SU-DHL-6 (cell line): ENCODE results near the gene MAPT.

Experiments
- H2AFZ ChIP-seq: fragments of 200-600 bp; sonication (generic); 2 replicates; pipeline ENCODE4 v1.6.1; 2014; ENCODE audit warnings: low read depth, mild to moderate bottlenecking, moderate library complexity, mixed read lengths, antibody characterized with exemption, low read length; ENCODE audit not compliant: severe bottlenecking
- H3F3A ChIP-seq: fragments of 200-600 bp; shearing (Covaris generic); 2 replicates; pipeline ENCODE4 v1.6.0; 2016; ENCODE audit warnings: antibody characterized with exemption, mild to moderate bottlenecking; ENCODE audit not compliant: insufficient read depth
- H3K27ac ChIP-seq: fragments of 200-600 bp; sonication (generic); 2 replicates; pipeline ENCODE4 v1.5.1; 2016; ENCODE audit warnings: low read depth, mild to moderate bottlenecking, low read length, moderate library complexity, mixed read lengths
- H3K27me3 ChIP-seq: fragments of 200-600 bp; sonication (generic), shearing (Covaris generic); 2 replicates; pipeline ENCODE4 v1.6.0; 2014; ENCODE audit warnings: mild to moderate bottlenecking, low read length
- H3K36me3 ChIP-seq: fragments of 200-600 bp; sonication (generic); 2 replicates; pipeline ENCODE4 v1.6.1; 2014; ENCODE audit warnings: mild to moderate bottlenecking, low read length, mixed read lengths
- H3K4me2 ChIP-seq: fragments of 300-600, 200-600 bp; shearing (Covaris generic), sonication (generic); 2 replicates; pipeline ENCODE4 v1.6.0; 2014; ENCODE audit warnings: low read length, low read depth, mild to moderate bottlenecking; ENCODE audit not compliant: poor library complexity, severe bottlenecking
- H3K4me3 ChIP-seq: fragments of 200-600 bp; sonication (generic); 2 replicates; pipeline ENCODE4 v1.5.1; 2014; ENCODE audit warnings: antibody characterized with exemption, low read length, mild to moderate bottlenecking, mixed read lengths; ENCODE audit not compliant: insufficient read depth, poor library complexity, severe bottlenecking
- H3K79me2 ChIP-seq: fragments of 200-600 bp; sonication (generic); 2 replicates; pipeline ENCODE4 v1.6.1; 2014; ENCODE audit warnings: mild to moderate bottlenecking, low read length, moderate library complexity; ENCODE audit not compliant: insufficient read depth
- H3K9ac ChIP-seq: fragments of 200-600 bp; sonication (generic); 2 replicates; pipeline ENCODE4 v1.7.0; 2014; ENCODE audit warnings: mild to moderate bottlenecking, low read length
- H3K9me2 ChIP-seq: fragments of 200-600 bp; sonication (generic); replicated peaks from 2 replicates; pipeline ENCODE4 v1.6.1; 2014; ENCODE audit warnings: low read length; ENCODE audit not compliant: insufficient read depth
- H3K9me3 ChIP-seq: fragments of 200-600 bp; sonication (generic); 2 replicates; pipeline ENCODE4 v1.6.1; 2014; ENCODE audit warnings: low read length, mixed read lengths; ENCODE audit not compliant: insufficient read depth
- H4K20me1 ChIP-seq: fragments of 200-600 bp; sonication (generic); 2 replicates; pipeline ENCODE4 v1.6.1; 2014; ENCODE audit warnings: low read depth, mild to moderate bottlenecking, antibody characterized with exemption, low read length, moderate library complexity, mixed read lengths
- CTCF ChIP-seq: fragments of 200-600 bp; sonication (generic); IDR thresholded peaks from one replicate; pipeline ENCODE4 v1.5.1; 2017; ENCODE audit warnings: antibody characterized with exemption, mild to moderate bottlenecking, low read length, moderate library complexity; ENCODE audit not compliant: insufficient read depth, poor library complexity, severe bottlenecking
- EZH2phosphoT487 ChIP-seq: fragments of 200-600 bp; sonication (generic), shearing (Covaris generic); conservative IDR thresholded peaks from 2 replicates; pipeline ENCODE4 v1.6.1; 2018; ENCODE audit warnings: mild to moderate bottlenecking, antibody characterized with exemption, low read length, moderate library complexity, mixed read lengths

Gene MAPT

GRCh38 chr17:45927247-45927646, 32.9 kb downstream of the MAPT start:
- Histone ChIP-seq H2AFZ (no peak overlapping the region), H3K36me3 (no peaks in the 10 kb centered on the region), H3K27ac (no peak overlapping the region), H3F3A (no peaks in the 10 kb centered on the region), H3K9ac (no peak overlapping the region), H4K20me1 (no peaks in the 10 kb centered on the region), H3K4me2 (no peak overlapping the region), H3K4me3 (no peak overlapping the region), H3K79me2 (no peaks in the 10 kb centered on the region), H3K9me2 (no peaks in the 10 kb centered on the region), H3K9me3 (no peaks in the 10 kb centered on the region), H3K27me3 (no peaks in the 10 kb centered on the region)
- TF ChIP-seq CTCF (no peak), EZH2phosphoT487 (no peak)

- Histone ChIP-seq H2AFZ (no peak overlapping the region), H3K79me2 (no peaks in the 10 kb centered on the region), H3K4me3 (no peak overlapping the region), H3K4me2 (no peak overlapping the region), H3K27ac (no peak overlapping the region), H3F3A (no peaks in the 10 kb centered on the region), H4K20me1 (no peaks in the 10 kb centered on the region), H3K9me2 (no peaks in the 10 kb centered on the region), H3K9ac (no peak overlapping the region), H3K27me3 (no peaks in the 10 kb centered on the region), H3K9me3 (no peaks in the 10 kb centered on the region), H3K36me3 (no peaks in the 10 kb centered on the region)
- TF ChIP-seq EZH2phosphoT487 (no peak), CTCF (no peak)
These were observed 35.0 kb downstream of the MAPT start for GRCh38 chr17:45929344-45929743.

- no peaks in the 10 kb centered on the region for H3K27me3 ChIP-seq
- H3K36me3 ChIP-seq, result no peaks in the 10 kb centered on the region
- no peaks in the 10 kb centered on the region for H3F3A ChIP-seq
- no peak overlapping the region for H3K27ac ChIP-seq
- H3K79me2 ChIP-seq, result no peaks in the 10 kb centered on the region
- TF ChIP-seq EZH2phosphoT487 (no peak), CTCF (no peak)
- no peak overlapping the region for H3K4me2 ChIP-seq
- no peak overlapping the region for H3K4me3 ChIP-seq
- H2AFZ ChIP-seq, result no peak overlapping the region
- H3K9ac ChIP-seq, result no peak overlapping the region
- H4K20me1 ChIP-seq, result no peaks in the 10 kb centered on the region
- H3K9me3 ChIP-seq, result no peaks in the 10 kb centered on the region
- no peaks in the 10 kb centered on the region for H3K9me2 ChIP-seq
These were observed 36.1 kb downstream of the MAPT start for GRCh38 chr17:45930420-45930951.
